PC-3 (cell line): ENCODE results near the gene MAP4K2. TPM values are rescaled to one million over a fixed set of nuclear protein-coding genes. Genes with fewer than 3 reads are reported as not detected.

Experiments used
- ATAC-seq: fragments of 200-7000 bp; cut with Tn5 transposase; 2 replicates; pipeline ENCODE4 v1.9.1; 2020; ENCODE audit warnings: mild to moderate bottlenecking, moderate library complexity
- BruUV-seq: library from RNA; stranded (reverse); fragments of 400-500 nt; replicated peaks from 2 replicates; lab custom pipeline; 2021; lab: Mats Ljungman, UMichigan
- CTCF ChIA-PET: fragments of 300-600 bp; sonication (Branson Sonifier 250); formaldehyde crosslinking; loops from one replicate; lab custom pipeline; 2022; ENCODE audit warnings: antibody characterized with exemption; lab: Charles Lee
- POLR2A ChIA-PET: fragments of 300-600 bp; sonication (Branson Sonifier 250); formaldehyde crosslinking; loops from one replicate; lab custom pipeline; 2022; ENCODE audit warnings: antibody characterized with exemption; ENCODE audit not compliant: unreplicated experiment; lab: Charles Lee
- DNase-seq: peaks from one replicate; pipeline ENCODE4 v3.0.0-alpha.2; 2015
- H2AFZ ChIP-seq: fragments of 300-600 bp; sonication (generic); 2 replicates; pipeline ENCODE4 v1.6.0; 2016; ENCODE audit warnings: antibody characterized with exemption, low read length
- H3F3A ChIP-seq: fragments of 300-600 bp; sonication (generic); one replicate; pipeline ENCODE4 v1.6.0; 2017; ENCODE audit warnings: antibody characterized with exemption, low read length, control low read depth, mild to moderate bottlenecking; ENCODE audit not compliant: unreplicated experiment
- H3K27ac ChIP-seq: fragments of 300-600 bp; sonication (generic); 2 replicates; pipeline ENCODE4 v1.5.1; 2016; ENCODE audit warnings: mild to moderate bottlenecking, low read length
- H3K27me3 ChIP-seq: fragments of 300-600 bp; sonication (generic); 2 replicates; pipeline ENCODE4 v1.6.1; 2016; ENCODE audit warnings: low read length, mixed read lengths
- H3K36me3 ChIP-seq: fragments of 300-600 bp; sonication (generic); 2 replicates; pipeline ENCODE4 v1.6.1; 2016; ENCODE audit warnings: low read depth, mixed run types, low read length, mixed read lengths
- H3K4me1 ChIP-seq: fragments of 300-600 bp; sonication (generic); 2 replicates; pipeline ENCODE4 v1.5.1; 2016; ENCODE audit warnings: low read length; ENCODE audit not compliant: insufficient read depth
- H3K4me2 ChIP-seq: fragments of 300-600 bp; sonication (generic); 2 replicates; pipeline ENCODE4 v1.6.0; 2016; ENCODE audit warnings: low read length
- H3K4me3 ChIP-seq: fragments of 300-600 bp; sonication (generic); 2 replicates; pipeline ENCODE4 v1.5.1; 2016; ENCODE audit warnings: mild to moderate bottlenecking, low read length, mixed read lengths
- H3K79me2 ChIP-seq: fragments of 300-600 bp; sonication (generic); 2 replicates; pipeline ENCODE4 v1.6.1; 2017; ENCODE audit warnings: low read length, mixed read lengths
- H3K9ac ChIP-seq: fragments of 300-600 bp; sonication (generic); 2 replicates; pipeline ENCODE4 v1.6.0; 2016; ENCODE audit warnings: mild to moderate bottlenecking, low read length
- H3K9me2 ChIP-seq: fragments of 300-600 bp; sonication (generic); replicated peaks from 2 replicates; pipeline ENCODE4 v1.6.1; 2016; ENCODE audit warnings: mixed run types, low read length, mixed read lengths
- H3K9me3 ChIP-seq: fragments of 300-600 bp; sonication (generic); 2 replicates; pipeline ENCODE4 v1.6.1; 2016; ENCODE audit warnings: low read length, mixed read lengths
- H4K20me1 ChIP-seq: fragments of 300-600 bp; sonication (generic); 2 replicates; pipeline ENCODE4 v1.6.1; 2016; ENCODE audit warnings: low read length, mixed read lengths
- CTCF ChIP-seq: fragments of 300-600 bp; sonication (generic); conservative IDR thresholded peaks from 2 replicates; pipeline ENCODE4 v1.5.1; 2017; ENCODE audit warnings: antibody characterized with exemption, low read depth, mild to moderate bottlenecking, low read length
- EZH2 ChIP-seq: fragments of 300-600 bp; sonication (generic); IDR thresholded peaks from one replicate; pipeline ENCODE4 v1.6.1; 2017; ENCODE audit warnings: antibody characterized with exemption, mild to moderate bottlenecking, low read length; ENCODE audit not compliant: unreplicated experiment
- EZH2phosphoT487 ChIP-seq: fragments of 300-600 bp; sonication (generic); IDR thresholded peaks from 2 replicates; pipeline ENCODE4 v1.6.1; 2018; ENCODE audit warnings: mild to moderate bottlenecking, antibody characterized with exemption, low read length, borderline replicate concordance
- intact Hi-C: fragments of 100-400 bp; cut with micrococcal nuclease; formaldehyde crosslinking; loops from 2 replicates; pipeline ENCODE4 v1.9.0; 2023
- total RNA-seq: library from RNA; depleted of rRNA; stranded (reverse); fragments of >200 nt; gene quantifications from 2 replicates; pipeline ENCODE4 v1.2.3, GENCODE V29; 2014

Gene MAP4K2
- total RNA-seq, 1 experiment from 2014 or later: 55.6 TPM

DNA sequence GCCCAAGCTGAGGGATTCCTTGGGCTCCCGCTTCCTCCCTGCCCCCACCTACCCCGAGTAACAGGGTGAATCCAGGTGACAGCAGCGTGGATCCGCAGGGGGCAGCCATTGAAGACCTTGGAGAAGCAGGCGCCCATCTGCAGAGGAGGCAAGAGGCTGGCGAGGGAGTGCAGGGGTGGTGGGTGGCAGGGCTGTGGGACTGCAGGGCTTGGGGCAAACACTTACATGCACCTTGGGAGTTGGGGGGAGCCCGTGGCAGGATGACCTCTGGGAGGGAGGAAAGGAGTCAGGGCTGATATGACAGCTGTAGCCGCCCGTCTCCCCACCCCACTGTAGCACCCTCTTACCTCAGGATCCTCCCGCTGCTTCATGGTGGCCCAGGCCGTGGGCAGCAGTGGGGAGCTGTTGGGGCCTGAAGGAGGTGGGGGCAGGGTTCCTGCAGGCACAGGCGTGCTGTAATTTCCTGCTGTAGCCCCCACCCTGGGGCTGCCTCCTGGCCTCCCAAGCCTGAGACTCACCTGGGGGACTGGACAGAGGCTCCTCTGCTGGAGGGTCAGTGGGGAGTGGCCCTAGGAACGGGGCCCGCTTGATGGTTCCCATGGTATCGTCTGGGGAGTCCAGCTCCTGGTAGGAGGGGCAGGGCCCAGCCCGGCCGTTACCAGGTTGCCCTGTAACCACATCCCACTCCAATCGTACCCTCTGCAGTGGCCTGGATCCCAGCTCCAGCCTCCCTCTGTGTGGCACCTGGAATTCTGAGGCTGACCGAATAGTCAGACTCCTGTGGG is 6.1 kb downstream of the MAP4K2 start:
- CTCF ChIA-PET: no interaction called here
- intact Hi-C loops: no loop called here
- no peak overlapping the region for H3K27ac ChIP-seq
- no peaks in the 10 kb centered on the region for H3K9me2 ChIP-seq
- H3K4me3 ChIP-seq: no peak overlapping the region
- no TSS peak for BruUV-seq
- peaks cover 1% of the 10 kb centered on the region; the same call in 1 of the 2 replicates for H3K79me2 ChIP-seq
- no peak overlapping the region for H3K4me2 ChIP-seq
- no peak overlapping the region for H3K9ac ChIP-seq
- no peak for TF ChIP-seq EZH2
- TF ChIP-seq EZH2phosphoT487: no peak
- no peak for TF ChIP-seq CTCF
- no peaks in the 10 kb centered on the region for H3K27me3 ChIP-seq
- peaks cover 8% of the 10 kb centered on the region; the same call in 1 of the 2 replicates for H3K36me3 ChIP-seq
- 0 out of 2 replicates have a peak, but pooled peaks cover 3% of the 10 kb centered on the region for H3K4me1 ChIP-seq
- ATAC-seq: no peak
- no peaks in the 10 kb centered on the region for H4K20me1 ChIP-seq
- H3K9me3 ChIP-seq: no peaks in the 10 kb centered on the region
- POLR2A ChIA-PET: no interaction called here
- no peaks in the 10 kb centered on the region for H3F3A ChIP-seq
- no peak for DNase-seq
- no peak overlapping the region for H2AFZ ChIP-seq

DNA sequence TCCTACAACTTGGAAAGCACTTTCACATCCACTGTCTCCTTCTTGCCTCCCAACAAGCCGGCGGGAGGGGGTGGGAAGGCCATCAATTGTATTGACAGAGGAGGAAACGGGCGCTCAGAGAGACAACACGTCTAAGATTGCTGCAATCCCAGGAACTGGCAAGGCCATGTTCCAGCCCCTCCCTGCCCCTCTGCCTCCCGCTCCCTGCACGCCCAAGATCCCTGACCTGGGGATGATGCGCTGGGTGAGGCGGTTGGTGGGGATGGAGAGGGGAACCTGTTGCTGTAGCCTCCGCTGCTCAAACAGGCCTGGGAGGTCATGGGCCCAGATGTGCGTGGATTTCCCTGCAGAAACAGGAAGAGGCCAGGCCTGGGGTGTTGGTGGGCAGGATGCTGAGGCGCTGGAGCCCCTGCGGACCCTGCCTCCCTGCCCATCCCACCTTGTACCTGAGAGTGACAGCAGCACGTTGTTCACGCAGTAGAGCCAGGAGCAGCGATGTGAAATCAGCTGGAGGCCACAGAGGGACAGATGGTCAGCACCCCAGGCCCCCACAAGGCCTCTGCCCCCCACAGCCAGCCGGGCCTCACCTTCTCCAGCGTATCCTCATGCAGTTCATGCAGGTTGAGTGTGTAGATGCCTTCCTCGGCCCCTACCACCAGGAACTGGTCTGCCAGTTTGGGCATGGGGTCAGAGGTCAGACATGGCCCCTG is 6.8 kb downstream of the MAP4K2 start:
- H3K36me3 ChIP-seq: peaks cover 8% of the 10 kb centered on the region; the same call in 1 of the 2 replicates
- CTCF ChIA-PET: no interaction called here
- TF ChIP-seq EZH2phosphoT487: no peak
- no peak for TF ChIP-seq CTCF
- TF ChIP-seq EZH2: no peak
- ATAC-seq (no peak), DNase-seq (no peak)
- H3K4me3 ChIP-seq: no peak overlapping the region
- H3K79me2 ChIP-seq: no peaks in the 10 kb centered on the region
- POLR2A ChIA-PET: no interaction called here
- H3K9me2 ChIP-seq: no peaks in the 10 kb centered on the region
- H3K4me1 ChIP-seq: no peaks in the 10 kb centered on the region
- H4K20me1 ChIP-seq: no peaks in the 10 kb centered on the region
- H3K27me3 ChIP-seq: no peaks in the 10 kb centered on the region
- no peak overlapping the region for H3K9ac ChIP-seq
- H3K9me3 ChIP-seq: no peaks in the 10 kb centered on the region
- H2AFZ ChIP-seq: no peak overlapping the region
- H3K4me2 ChIP-seq: no peak overlapping the region
- H3F3A ChIP-seq: no peaks in the 10 kb centered on the region
- no peak overlapping the region for H3K27ac ChIP-seq
- intact Hi-C loops: no loop called here
- no TSS peak for BruUV-seq

DNA sequence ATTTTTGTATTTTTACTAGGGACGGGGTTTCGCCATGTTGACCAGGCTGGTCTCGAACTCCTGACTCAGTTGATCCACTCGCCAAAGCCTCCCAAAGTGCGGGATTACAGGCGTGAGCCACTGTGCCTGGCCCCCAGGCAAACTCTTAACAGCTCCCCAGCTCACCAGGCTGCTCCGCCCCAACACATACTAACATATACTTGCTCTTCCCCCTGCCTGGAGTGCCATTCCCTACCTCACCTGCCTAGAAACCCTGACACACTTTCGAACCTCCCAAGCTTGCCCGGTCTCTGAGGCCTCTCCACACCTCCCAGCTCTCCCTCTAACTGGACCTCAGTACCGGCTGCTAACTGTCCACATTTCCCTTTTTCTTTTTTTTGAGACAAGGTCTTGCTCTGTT is 8.5 kb downstream of the MAP4K2 start:
- Histone ChIP-seq H3K9ac (no peak overlapping the region), H3K4me3 (no peak overlapping the region), H3K36me3 (peaks cover 8% of the 10 kb centered on the region; the same call in 1 of the 2 replicates), H3K27me3 (no peaks in the 10 kb centered on the region), H3K79me2 (no peaks in the 10 kb centered on the region), H3K27ac (no peak overlapping the region), H3K4me1 (no peaks in the 10 kb centered on the region), H3K9me2 (no peaks in the 10 kb centered on the region), H3F3A (no peaks in the 10 kb centered on the region), H3K4me2 (no peak overlapping the region), H3K9me3 (no peaks in the 10 kb centered on the region), H4K20me1 (no peaks in the 10 kb centered on the region), H2AFZ (no peak overlapping the region)
- ChIA-PET POLR2A (no interaction called here), CTCF (interaction anchor here (0.5 kb wide), 2 partner anchors 53 to 1083 kb away, joined by 4 to 12 read pairs; no protein-coding TSS in a partner anchor)
- TF ChIP-seq CTCF (no peak), EZH2 (no peak)
- DNase-seq (no peak), ATAC-seq (no peak)
- BruUV-seq: no TSS peak
- intact Hi-C loops: no loop called here
